GM18499 (cell line): ENCODE data around the gene BRD1.

Experiments
- ATAC-seq: cut with Tn5 transposase; IDR thresholded peaks from one replicate; pipeline ENCODE4 v1.9.1; 2021; ENCODE audit warnings: moderate number of reproducible peaks; ENCODE audit not compliant: insufficient read depth, unreplicated experiment

The BRD1 gene

GRCh38 chr22:49803737-49804375 is 23.8 kb downstream of the BRD1 start:
- no peak for ATAC-seq

DNA sequence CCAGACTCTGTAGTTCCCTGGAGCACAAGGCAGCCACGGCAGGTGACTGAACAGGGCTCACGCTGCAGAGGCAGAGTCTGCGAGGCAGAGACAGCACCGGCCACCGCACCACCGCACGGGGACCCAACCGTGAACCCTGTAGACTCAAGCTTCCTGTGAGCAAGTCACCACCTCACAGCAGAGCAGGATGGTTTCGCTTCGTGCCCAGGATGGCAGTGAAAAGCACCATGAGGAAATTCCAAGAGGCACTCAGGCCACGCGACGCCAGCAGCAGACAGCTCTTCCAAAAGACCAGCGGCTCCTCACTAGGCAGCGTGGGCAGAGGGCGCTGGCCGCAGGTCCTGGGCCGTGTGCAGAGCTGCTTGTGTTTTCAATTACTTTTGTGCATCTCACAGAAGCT is 24.5 kb downstream of the BRD1 start:
- ATAC-seq = no peak

- ATAC-seq = no peak
Measured at GRCh38 chr22:49801391-49802060, 26.1 kb downstream of the BRD1 start.

GRCh38 chr22:49800408-49801238 is 27.1 kb downstream of the BRD1 start:
- ATAC-seq = no peak

DNA sequence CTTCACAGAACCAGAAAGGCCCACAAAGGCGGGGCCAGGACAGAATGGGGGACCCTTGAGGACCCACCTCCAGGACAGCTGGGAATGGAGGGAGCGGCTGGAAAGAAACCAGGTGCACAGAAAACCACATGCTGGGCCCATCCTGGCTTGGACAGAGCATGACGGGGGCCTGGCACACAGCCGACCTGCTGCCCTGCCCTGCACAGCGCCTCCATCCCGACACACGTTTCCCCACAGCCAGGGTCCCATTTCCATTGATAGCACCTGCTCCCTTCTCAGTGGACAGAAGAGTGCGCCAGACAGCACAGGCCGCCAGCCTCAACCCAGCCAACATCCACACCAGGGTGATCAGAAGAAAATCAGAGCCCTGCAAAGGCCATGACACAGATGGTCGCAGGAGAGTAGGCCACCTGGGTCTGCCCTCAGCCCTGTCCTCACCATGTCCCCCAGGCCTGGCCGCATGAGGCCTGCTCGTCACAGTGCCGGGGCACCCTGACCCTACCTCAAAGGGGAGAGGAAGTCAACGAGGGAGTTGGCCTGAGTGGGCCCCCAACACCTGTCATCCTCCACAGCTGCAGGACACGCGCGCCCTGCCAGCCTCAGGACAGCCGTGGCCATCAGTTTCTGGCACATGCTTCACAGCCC is 28.1 kb downstream of the BRD1 start:
- no peak for ATAC-seq

DNA sequence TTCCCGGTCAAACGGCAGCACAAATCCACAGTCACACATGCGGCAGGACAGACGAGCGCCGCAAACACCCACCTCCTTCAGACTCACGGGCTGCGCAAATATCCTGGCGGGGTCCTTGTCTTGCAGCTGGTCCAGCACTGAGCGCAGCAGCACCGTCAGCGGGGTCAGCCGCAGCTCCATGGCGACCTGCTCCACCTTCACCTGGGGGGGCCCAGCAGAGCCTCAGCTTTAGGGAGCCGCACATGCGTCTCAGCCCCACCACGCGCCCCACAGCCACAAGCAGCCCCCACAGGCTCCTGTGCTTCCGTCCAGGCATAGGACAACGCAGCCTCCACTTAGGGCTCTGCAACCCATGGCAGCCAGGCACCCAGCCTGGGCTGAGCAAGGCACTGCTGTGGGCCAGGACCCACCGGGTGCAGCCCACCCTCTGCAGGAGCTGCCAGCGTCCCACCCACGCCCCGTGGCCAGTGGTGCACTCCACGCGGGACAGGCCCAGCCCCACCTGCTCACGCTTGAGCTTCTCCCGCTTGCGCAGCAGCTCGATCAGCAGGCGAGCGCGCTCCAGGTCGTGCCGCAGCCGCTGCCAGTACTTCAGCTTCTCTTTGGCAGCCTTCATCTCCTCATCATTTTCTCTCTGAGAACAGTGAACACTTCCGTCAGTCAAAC is 29.1 kb downstream of the BRD1 start:
- ATAC-seq = no peak

GRCh38 chr22:49797706-49798105 is 30.0 kb downstream of the BRD1 start:
- ATAC-seq = no peak

- no peak for ATAC-seq
Measured at GRCh38 chr22:49796596-49797270, 30.9 kb downstream of the BRD1 start.

GRCh38 chr22:49795521-49795920 is 32.2 kb downstream of the BRD1 start:
- ATAC-seq = no peak

DNA sequence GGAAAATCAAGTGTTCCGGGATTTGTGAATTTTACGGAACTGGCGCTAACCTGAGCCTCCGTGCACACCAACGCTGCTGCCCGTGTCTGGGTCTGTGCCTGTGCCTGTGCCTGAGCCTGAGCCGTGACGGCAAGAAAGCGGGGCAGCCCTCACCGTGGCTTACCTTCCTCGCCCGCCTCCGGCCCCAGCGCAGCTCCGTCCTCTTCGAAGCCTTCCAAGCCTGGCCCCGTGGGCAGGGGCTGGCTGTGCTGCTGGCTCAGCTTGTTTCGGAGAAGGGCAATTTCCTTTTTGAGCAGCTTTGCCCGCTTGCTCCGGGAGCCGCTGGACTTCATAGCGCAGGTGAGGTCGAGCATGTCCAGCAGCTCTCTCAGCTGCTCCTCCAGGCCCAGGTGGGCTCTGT is 33.8 kb downstream of the BRD1 start:
- ATAC-seq = no peak

GRCh38 chr22:49793296-49793695 is 34.4 kb downstream of the BRD1 start:
- no peak for ATAC-seq

GRCh38 chr22:49792107-49792506 is 35.6 kb downstream of the BRD1 start:
- no peak for ATAC-seq

GRCh38 chr22:49791682-49792081 is 36.0 kb downstream of the BRD1 start:
- no peak for ATAC-seq

- ATAC-seq = no peak
Measured at GRCh38 chr22:49790912-49791311, 36.8 kb downstream of the BRD1 start.

GRCh38 chr22:49789289-49790141 is 38.2 kb downstream of the BRD1 start:
- ATAC-seq = no peak

DNA sequence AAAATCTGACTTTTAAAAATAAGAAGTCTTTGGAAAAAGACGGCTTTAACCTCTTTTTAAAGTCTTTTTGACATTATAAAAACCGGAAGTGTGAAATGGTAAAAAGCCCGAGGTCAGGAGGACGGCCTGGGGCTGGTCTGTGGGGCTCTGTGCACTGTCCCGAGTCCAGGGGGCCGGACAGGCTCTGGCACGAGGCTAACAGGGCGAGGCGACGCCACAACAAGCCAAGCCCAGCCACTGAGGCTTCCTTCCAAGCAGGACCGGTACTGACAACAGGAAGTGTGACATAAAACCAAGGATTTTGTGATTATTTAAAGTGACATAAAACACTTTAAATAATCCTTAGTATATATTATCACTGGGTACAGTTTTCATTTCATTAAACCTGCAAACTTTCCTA is 39.2 kb downstream of the BRD1 start:
- ATAC-seq = no peak

DNA sequence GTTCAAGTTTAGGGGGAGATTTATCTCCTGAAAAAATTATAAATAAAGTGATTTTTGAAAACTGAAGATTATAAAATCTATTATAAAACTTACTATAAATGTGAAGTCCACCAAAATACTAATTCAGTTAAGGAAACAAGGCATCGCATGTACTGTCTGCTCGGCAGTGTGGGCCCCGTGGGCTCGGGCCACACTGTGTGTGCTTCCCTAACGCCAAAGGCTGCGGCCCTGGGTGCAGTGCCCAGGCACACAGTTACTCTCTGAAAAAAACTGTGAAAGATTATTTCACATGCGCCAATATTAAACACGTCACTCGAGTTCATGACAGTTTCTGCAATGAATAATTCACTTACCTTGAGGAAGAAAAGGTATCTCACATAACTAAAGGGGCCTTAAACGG is 39.8 kb downstream of the BRD1 start:
- no peak for ATAC-seq

- no peak for ATAC-seq
Measured at GRCh38 chr22:49786976-49787706, 40.5 kb downstream of the BRD1 start.
